Subcutaneous abdominal adipose tissue (tissue), 5 donors: ENCODE data around the gene RRP1.
"Not testable (repeated sequence)": the region's sequence is repeated elsewhere in the genome, so short reads cannot be mapped to it uniquely, and the experiment has no call there.

Experiments
- H3K27ac ChIP-seq: one replicate; pipeline ENCODE4 v1.7.0; 2013; ENCODE audit warnings: low read depth, mild to moderate bottlenecking, inconsistent platforms, low read length, moderate library complexity
- H3K27me3 ChIP-seq, 5 donors: one replicate each; pipeline ENCODE4 v1.7.0; 2013; ENCODE audit warnings: low read length in 5 of 5, inconsistent platforms in 1 of 5; ENCODE audit not compliant: control insufficient read depth in 5 of 5, insufficient read depth in 4 of 5
- H3K36me3 ChIP-seq, 5 donors: one replicate each; pipeline ENCODE4 v1.7.0; 2013; ENCODE audit warnings: low read length in 5 of 5; ENCODE audit not compliant: control insufficient read depth in 5 of 5, insufficient read depth in 5 of 5
- H3K4me1 ChIP-seq, 5 donors: one replicate each; pipeline ENCODE4 v1.7.0; 2013; ENCODE audit warnings: low read length in 5 of 5, mild to moderate bottlenecking in 3 of 5, moderate library complexity in 1 of 5; ENCODE audit not compliant: control insufficient read depth in 5 of 5, insufficient read depth in 5 of 5
- H3K4me3 ChIP-seq, 5 donors: one replicate each; pipeline ENCODE4 v1.7.0; 2013; ENCODE audit warnings: low read length in 5 of 5, low read depth in 1 of 5
- H3K9ac ChIP-seq, 5 donors: one replicate each; pipeline ENCODE4 v1.7.0; 2013; ENCODE audit warnings: low read length in 5 of 5, mild to moderate bottlenecking in 4 of 5, moderate library complexity in 3 of 5
- H3K9me3 ChIP-seq, 5 donors: one replicate each; pipeline ENCODE4 v1.7.0; 2013; ENCODE audit warnings: low read length in 5 of 5; ENCODE audit not compliant: control insufficient read depth in 5 of 5
- donor health status: healthy.
- donor health status: healthy.
- donor health status: healthy.
- donor health status: healthy.
- donor health status: healthy.

Gene RRP1

GRCh38 chr21:43832648-43833047, 43.3 kb downstream of the RRP1 start:
- peaks cover 0 to 21% (median 9%) of the 10 kb centered on the region in 5 donors for H3K4me1 ChIP-seq
- H3K4me3 ChIP-seq: no peak overlapping the region
- H3K9ac ChIP-seq: no peak overlapping the region
- H3K27me3 ChIP-seq: peaks cover 2 to 28% (median 15%) of the 10 kb centered on the region in 5 donors
- no peak overlapping the region for H3K27ac ChIP-seq
- H3K9me3 ChIP-seq: peaks cover 0 to 7% (median 0%) of the 10 kb centered on the region in 5 donors
- H3K36me3 ChIP-seq: no peaks in the 10 kb centered on the region

- Histone ChIP-seq H3K9me3 (peaks cover 0 to 7% (median 0%) of the 10 kb centered on the region in 5 donors), H3K4me1 (peaks cover 0 to 21% (median 9%) of the 10 kb centered on the region in 5 donors), H3K36me3 (no peaks in the 10 kb centered on the region), H3K27ac (no peak overlapping the region), H3K9ac (no peak overlapping the region), H3K4me3 (no peak overlapping the region), H3K27me3 (peaks cover 2 to 24% (median 15%) of the 10 kb centered on the region in 5 donors)
These were observed 44.9 kb downstream of the RRP1 start for GRCh38 chr21:43834146-43834905.

GRCh38 chr21:43835050-43835449, 45.7 kb downstream of the RRP1 start:
- H3K9ac ChIP-seq: no peak overlapping the region
- no peak overlapping the region for H3K27ac ChIP-seq
- H3K36me3 ChIP-seq: no peaks in the 10 kb centered on the region
- peaks cover 0 to 7% (median 0%) of the 10 kb centered on the region in 5 donors for H3K9me3 ChIP-seq
- H3K27me3 ChIP-seq: peaks cover 2 to 24% (median 10%) of the 10 kb centered on the region in 5 donors
- peak overlapping the region in 1 of 5 donors; percentile 32 for H3K4me3 ChIP-seq
- peaks cover 0 to 18% (median 9%) of the 10 kb centered on the region in 5 donors for H3K4me1 ChIP-seq

GRCh38 chr21:43835861-43836260, 46.5 kb downstream of the RRP1 start:
- Histone ChIP-seq H3K27me3 (peaks cover 0 to 21% (median 10%) of the 10 kb centered on the region in 5 donors), H3K4me3 (no peak overlapping the region), H3K27ac (no peak overlapping the region), H3K9ac (no peak overlapping the region), H3K4me1 (peaks cover 0 to 18% (median 9%) of the 10 kb centered on the region in 5 donors), H3K36me3 (no peaks in the 10 kb centered on the region), H3K9me3 (peaks cover 0 to 7% (median 0%) of the 10 kb centered on the region in 5 donors)

GRCh38 chr21:43836616-43837015, 47.2 kb downstream of the RRP1 start:
- Histone ChIP-seq H3K9ac (no peak overlapping the region), H3K4me1 (peaks cover 0 to 18% (median 9%) of the 10 kb centered on the region in 5 donors), H3K27ac (no peak overlapping the region), H3K4me3 (no peak overlapping the region), H3K36me3 (no peaks in the 10 kb centered on the region), H3K27me3 (peaks cover 0 to 15% (median 7%) of the 10 kb centered on the region in 5 donors), H3K9me3 (peaks cover 0 to 7% (median 0%) of the 10 kb centered on the region in 5 donors)

- Histone ChIP-seq H3K4me3 (no peak overlapping the region), H3K36me3 (no peaks in the 10 kb centered on the region), H3K9me3 (no peaks in the 10 kb centered on the region)
These were observed 50.9 kb downstream of the RRP1 start for GRCh38 chr21:43840259-43840658.

GRCh38 chr21:43842742-43843141, 53.4 kb downstream of the RRP1 start:
- Histone ChIP-seq H3K9ac (no peak overlapping the region), H3K4me3 (no peak overlapping the region), H3K9me3 (no peaks in the 10 kb centered on the region), H3K27me3 (no peaks in the 10 kb centered on the region), H3K36me3 (no peaks in the 10 kb centered on the region), H3K27ac (no peak overlapping the region), H3K4me1 (no peaks in the 10 kb centered on the region)

More at GRCh38 chr21:43840259-43840658, 50.9 kb downstream of the RRP1 start:
- Histone ChIP-seq H3K27me3 (peaks cover 0 to 5% (median 0%) of the 10 kb centered on the region in 5 donors), H3K4me1 (peaks cover 0 to 7% (median 5%) of the 10 kb centered on the region in 5 donors), H3K9ac (no peak overlapping the region), H3K27ac (no peak overlapping the region)

- not testable (repeated sequence) for H3K27me3 ChIP-seq, H3K36me3 ChIP-seq, H3K27ac ChIP-seq, H3K9ac ChIP-seq, H3K9me3 ChIP-seq, H3K4me3 ChIP-seq, H3K4me1 ChIP-seq
These were observed 55.5 kb downstream of the RRP1 start for GRCh38 chr21:43844906-43845305.

GRCh38 chr21:43845386-43845785, 56.0 kb downstream of the RRP1 start:
- no peak overlapping the region for H3K9ac ChIP-seq
- no peaks in the 10 kb centered on the region for H3K36me3 ChIP-seq
- no peak overlapping the region for H3K4me3 ChIP-seq
- H3K27ac ChIP-seq: no peak overlapping the region
- H3K9me3 ChIP-seq: no peaks in the 10 kb centered on the region
- H3K27me3 ChIP-seq: no peaks in the 10 kb centered on the region
- H3K4me1 ChIP-seq: peaks cover 0 to 8% (median 0%) of the 10 kb centered on the region in 5 donors

- Histone ChIP-seq H3K27ac (no peak overlapping the region), H3K9me3 (no peaks in the 10 kb centered on the region), H3K36me3 (no peaks in the 10 kb centered on the region), H3K9ac (no peak overlapping the region), H3K4me3 (no peak overlapping the region), H3K27me3 (no peaks in the 10 kb centered on the region), H3K4me1 (peaks cover 0 to 8% (median 0%) of the 10 kb centered on the region in 5 donors)
These were observed 57.1 kb downstream of the RRP1 start for GRCh38 chr21:43846430-43846829.
